GM18502 (cell line): ENCODE results near the gene RAPGEF4.
A peak's percentile ranks its signal among the peaks of the same experiment; 100 is the strongest.
"Not testable (repeated sequence)": the region's sequence is repeated elsewhere in the genome, so short reads cannot be mapped to it uniquely, and the experiment has no call there.

Experiments used
- ATAC-seq: cut with Tn5 transposase; IDR thresholded peaks from one replicate; pipeline ENCODE4 v1.9.1; 2021; ENCODE audit warnings: mild to moderate bottlenecking; ENCODE audit not compliant: unreplicated experiment, poor library complexity

The RAPGEF4 gene

DNA sequence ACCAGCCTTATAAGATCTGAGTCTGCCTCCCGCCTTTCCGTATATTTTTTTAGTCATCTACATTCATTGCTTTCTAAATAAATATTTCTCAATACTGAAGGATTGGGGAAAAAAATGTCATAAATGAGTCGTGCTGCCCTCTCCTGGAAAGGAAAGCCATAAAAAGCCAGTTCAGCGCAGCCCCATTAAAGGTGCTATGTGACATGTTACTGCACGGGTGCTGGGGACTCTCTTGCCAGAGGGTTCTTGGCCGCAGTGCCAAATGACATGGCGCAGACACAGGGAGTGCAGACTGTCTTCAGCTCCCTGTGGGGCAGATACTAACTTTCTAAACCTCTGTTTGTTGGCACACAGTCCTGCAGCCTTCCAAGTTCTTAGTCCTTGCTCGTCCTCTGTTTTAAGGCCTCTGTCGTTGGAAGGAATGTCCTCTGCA is 286.3 kb downstream of the RAPGEF4 start:
- no peak for ATAC-seq

DNA sequence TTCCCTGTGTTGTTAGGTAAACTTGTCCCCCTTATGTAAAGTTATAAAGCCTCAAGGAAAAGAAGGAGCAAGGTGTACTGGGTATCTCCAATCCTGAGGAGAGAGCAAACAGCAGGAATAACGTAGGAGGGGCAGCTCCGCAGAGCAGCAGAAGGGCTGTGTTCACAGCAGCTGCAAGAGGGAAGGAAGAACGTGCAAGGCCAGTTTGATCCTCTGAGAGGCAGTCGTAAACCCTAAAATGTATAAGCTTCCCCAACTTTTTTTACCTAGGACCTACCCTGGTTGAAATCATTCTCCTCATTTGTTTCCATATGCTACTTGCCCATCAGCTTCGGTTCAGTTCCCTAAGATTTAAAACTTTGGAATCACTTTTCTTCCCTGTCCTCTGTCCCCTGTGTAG is 288.1 kb downstream of the RAPGEF4 start:
- no peak for ATAC-seq

DNA sequence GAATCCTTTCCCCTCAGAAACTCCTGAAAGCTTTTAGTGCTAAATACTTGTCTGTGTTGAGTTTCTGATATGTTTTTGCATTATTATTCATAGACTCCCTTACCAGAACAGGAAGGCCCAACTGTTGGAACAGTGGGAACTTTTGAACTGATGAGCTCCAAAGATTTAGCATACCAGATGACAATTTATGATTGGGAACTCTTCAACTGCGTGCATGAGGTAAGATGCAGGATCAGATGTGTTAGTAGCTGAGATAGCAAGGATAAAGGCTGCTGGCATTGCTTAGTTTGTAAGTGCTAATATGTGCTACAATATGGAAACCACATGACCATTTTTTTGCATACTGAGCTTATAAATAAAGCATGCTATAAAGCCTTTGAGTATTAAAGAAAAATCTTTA is 290.8 kb downstream of the RAPGEF4 start:
- no peak for ATAC-seq

DNA sequence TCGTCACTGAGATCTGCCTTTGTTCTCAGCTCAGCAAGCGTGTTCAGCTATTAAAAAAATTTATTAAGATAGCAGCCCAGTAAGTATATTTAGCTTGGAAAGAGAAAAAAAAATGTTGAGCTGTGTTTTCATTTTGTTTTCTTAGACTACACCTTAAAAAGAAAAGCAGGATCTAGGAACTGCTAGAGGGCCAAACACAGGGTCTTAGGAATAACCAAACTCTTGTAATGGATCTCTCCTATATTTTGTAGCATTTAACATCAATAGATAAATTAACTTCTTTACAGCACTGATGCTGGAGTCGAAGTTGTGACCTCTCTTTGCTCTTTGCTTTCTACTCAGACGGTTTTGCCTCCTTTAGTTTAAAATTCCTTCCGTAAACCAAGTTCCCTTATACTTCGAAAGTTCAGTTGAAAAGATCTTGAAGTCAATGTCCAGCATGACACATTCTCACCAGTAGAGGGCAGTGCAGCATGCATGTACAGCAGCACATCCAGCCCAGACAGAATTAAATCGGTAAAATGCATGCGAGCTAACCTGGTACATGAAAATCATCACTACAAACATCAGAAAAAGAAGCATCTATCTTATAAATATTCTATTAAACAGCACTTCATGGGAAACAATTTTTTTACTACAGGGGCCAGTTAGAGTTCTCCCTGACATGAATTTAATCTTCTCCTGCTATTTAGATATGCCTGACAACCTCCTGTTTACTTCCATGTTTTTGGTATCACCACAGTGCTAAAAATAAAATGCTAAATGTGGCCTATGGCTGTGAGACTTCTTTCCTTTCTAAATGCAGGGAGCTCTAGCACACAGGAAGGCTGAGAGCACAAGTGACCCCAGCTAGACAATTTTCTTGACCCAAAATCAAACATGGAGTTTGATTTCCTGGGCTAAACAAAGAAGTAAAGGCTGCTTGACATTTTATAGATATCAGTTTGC is 291.8 kb downstream of the RAPGEF4 start:
- ATAC-seq: peak; percentile 56

DNA sequence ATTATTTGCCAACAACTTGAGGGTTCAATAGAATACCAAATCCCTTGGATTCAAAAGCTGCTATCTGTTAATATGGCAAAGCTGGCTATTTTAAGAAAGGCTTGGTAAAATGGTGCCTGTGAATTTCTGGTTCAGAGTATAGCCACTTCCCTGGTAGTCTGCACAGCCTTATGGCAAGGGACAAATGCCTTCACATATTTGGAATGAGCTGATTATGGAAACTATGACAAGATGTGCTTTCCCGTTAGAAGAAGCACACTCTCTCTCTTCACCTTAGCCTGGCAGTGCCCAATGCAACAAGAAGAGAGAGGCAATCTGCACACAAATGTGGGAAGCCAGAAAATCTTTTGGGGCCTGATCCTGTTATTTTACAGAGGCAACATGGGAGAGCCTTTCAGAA is 292.5 kb downstream of the RAPGEF4 start:
- no peak for ATAC-seq

DNA sequence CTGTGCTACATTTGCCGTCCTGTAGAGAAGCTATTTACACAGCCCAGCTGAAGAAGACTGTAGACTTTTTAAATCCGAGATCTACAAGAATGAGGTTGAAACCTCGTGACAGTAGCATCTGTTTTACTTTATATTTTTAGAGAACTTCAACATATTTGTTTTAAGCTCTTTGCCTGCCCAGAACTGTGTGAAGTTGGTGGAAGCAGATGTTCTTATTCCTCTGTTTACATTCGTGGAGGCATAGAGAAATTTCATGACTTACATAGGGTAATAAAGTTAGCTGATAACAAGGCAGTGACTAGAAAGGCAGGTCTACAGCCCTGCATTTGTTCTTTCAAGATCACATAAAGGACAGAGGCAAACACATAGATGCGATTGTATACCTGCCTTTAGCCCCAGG is 293.0 kb downstream of the RAPGEF4 start:
- ATAC-seq: no peak

DNA sequence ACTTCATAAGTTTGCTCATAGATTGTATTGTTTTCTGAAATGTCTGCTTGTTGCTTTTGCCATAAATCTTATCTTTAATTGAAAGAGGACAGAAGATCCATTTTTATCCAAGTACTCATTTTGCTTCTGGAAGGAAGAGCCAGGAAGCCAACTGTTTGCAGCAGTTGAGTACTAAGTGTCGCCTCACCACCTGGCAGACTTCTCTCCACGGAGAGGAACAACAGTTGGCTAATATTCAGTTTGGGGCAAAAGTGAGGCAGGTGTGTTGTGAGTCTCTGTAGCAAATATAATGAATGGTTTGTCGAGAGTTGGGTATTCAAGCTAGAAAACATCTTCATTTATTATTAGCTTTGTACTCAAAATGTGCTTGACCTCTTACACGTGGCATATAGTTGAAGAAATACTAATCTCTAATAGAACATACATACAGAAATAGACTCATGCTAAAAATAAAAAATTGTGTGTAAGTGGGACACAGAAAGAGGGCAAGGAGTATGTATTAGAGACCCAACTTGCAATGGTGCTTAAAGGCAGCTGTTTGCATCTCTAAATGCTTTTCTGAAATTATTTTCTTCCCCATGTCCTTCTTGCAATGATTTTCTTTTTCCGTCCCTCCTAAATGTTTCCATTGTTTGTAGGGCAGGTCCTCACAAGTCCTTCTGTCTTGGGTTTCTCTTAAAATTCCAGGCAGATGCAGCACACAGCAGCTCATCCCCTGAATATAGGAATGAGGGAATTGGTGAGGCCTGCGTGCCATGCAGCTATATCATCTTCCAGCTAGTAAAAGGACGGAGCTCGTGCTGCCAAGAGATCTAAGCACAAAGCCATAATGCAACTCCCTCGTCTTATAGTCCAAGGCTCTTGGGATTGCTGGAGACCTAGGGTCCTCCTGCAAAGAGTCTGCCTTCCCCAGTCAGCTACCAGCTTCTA is 295.2 kb downstream of the RAPGEF4 start:
- ATAC-seq: no peak

DNA sequence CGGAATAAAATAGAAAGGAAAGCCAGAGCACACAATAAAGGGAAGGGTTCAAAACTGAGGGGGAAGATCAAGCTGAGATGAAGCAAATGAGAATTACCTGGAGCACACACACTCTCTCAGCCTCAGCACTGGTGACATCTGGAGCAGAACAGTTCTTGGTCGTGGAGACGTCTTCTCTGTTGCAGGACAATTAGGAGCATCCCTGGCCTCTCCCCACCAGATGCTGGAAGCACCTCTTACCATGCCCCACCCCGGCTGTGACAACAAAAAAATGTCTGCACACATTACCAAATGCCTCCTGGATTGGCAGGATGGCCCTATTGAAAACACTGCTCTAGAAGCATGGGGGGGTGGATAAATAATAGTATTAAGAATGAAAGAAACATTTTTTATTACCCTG is 296.4 kb downstream of the RAPGEF4 start:
- ATAC-seq: no peak

DNA sequence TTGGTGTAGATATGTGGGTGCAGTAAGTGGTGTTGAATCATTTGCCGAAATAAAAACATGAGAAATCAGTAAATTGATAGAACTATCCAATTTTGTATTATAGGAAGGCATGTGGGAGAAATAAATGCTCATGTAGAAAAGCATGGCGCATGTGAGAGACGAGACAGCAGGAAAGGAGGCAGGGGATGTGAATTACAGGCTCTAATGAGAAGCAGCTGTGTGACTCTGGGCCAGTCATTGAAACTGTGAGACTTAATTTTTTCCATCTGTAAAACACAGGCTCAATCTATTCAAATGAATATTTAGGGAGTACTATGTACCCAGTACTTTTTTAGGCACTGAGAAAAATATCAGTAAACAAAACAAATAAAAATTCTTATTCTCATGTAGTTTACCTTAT is 297.4 kb downstream of the RAPGEF4 start:
- ATAC-seq: no peak

DNA sequence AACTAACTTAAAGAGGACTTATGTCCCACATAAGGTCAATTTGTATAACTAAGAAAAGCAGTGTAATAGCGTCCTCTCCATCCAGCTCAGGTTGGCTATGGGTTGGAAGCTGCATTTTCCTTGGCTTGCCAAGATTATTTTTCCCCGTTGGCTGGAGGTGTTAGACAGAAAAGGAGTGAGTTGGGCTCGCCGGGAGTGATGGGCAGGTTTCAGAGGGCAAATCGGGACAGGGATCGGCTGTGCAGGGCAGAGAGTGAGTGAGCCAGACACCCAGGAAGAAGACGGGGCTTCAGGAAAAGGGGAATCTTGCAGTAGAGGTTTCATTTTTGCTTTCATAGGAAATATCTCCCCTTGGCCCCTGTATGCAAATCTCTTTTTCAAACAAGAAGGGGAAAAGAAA is 298.5 kb downstream of the RAPGEF4 start:
- ATAC-seq: no peak

DNA sequence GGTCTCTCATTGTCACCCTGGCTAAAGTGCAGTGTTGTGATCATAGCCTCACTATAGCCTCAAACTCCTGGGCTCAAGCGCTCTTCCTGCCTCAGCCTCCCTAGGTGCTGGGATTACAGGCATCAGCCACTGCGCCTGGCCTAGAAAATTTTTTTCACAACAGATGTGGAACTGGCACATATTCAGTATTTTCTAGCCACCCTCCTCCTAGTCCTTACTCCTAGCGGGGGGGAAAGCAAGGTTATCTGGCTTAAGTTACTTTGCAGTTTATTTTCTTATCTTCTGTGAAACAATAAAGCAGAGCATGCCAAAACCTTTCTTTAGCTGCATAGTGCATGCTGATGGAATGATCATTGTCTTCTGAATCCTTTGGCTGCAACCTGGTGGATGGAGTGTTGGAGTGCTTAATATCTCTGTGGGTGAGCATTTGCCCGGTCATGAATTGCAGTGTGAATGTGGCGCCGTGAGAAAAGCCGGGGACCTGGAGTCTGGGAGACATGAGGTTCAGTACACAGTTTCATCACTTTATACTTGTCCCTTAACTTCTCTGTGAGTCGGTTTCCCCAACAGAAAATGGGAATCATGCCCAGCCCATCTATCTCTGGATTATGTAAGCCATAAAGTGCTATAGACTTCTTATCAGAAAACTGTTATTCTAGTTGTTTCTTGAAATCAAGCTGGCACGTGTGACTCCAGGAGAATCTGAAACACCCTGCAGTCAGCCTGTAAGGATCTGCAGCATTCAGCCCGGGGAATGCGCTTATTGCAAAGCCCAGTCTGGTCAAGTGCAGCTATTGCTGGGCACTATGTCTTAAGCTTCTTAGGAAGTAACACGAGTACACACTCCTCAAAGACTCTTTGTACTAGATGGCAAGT is 301.8 kb downstream of the RAPGEF4 start:
- ATAC-seq: no peak

DNA sequence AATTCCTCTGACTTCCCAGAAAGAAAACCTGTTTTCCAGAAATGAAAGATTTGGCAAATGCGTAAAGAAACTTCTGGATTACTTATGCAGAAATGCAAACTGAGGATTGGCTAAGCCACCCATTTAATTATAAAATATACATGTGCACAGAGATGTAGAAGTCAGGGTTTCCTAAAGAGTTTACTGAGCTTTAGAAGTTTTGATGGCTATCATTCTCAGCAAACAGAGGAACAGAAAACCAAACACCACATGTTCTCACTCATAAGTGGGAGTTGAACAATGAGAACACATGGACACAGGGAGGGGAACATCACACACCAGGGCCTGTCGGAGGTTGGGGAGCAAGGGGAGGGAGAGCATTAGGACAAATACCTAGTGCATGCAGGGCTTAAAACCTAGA is 302.6 kb downstream of the RAPGEF4 start:
- ATAC-seq: not testable (repeated sequence)

DNA sequence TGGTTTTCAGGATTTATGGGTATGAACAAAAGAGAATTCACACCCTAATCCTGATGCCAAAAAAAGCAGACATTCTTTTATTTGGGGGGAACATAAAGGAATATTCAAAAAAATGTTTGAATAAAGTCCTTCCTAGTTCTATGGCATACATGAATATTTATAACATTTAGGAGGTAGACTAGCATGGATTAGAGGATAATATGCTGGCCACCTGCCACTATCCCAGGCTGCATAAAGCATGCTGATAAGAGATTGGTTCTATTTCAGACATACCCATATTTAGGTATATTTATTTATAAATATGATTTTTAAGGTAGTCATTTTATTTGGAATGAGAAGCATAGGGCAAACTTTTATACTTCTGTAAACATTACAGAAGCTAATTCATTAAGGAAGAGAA is 305.1 kb downstream of the RAPGEF4 start:
- no peak for ATAC-seq

DNA sequence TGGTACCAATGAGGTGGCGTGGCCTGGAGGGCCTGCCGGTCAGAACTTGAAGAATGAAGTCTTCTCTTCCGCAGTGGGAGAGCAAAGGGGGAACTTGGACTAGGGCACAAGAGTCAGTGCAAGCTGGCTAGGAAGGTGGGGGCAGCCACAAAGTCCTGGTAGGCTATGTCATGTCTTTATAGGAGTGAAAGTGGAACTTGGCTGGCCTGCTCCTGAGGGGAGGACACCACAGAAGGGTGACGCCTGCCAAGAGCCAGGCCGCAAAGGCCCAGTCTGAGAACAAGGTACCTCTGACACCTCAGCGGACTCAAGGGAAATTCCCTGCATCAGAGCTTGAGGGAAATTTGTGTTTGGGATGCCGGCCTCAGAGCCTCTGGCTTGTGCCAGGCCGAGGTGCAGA is 307.8 kb downstream of the RAPGEF4 start:
- ATAC-seq: no peak

DNA sequence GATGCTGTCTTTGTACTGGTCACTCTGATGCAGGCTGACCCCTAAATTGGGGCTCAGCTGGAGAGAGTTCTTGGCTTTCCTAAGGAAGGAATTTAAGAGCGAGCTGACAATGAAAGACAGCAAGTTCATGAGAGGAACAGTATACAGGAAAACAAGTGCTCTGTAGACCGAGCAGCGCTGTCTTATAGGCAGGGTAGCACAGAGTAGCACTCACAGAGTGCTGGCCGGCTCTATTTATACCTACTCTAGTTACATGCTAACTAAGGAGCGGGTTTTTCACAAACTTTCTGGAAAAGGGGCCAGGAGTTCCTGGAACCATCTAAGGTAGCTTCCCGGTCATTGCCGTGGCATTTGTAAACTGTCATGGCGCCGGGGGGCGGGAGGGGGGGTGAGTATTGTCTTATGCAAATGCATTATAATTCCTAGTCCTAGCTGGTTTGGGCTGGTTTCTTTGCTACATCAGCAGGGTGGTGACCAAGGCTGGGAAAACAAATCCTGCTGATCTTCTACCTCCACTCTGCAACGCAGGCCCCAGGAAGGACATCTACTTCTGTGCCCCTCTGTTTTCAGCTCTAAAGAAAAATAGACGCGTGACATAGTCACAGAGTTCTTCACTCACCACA is 308.4 kb downstream of the RAPGEF4 start:
- no peak for ATAC-seq

DNA sequence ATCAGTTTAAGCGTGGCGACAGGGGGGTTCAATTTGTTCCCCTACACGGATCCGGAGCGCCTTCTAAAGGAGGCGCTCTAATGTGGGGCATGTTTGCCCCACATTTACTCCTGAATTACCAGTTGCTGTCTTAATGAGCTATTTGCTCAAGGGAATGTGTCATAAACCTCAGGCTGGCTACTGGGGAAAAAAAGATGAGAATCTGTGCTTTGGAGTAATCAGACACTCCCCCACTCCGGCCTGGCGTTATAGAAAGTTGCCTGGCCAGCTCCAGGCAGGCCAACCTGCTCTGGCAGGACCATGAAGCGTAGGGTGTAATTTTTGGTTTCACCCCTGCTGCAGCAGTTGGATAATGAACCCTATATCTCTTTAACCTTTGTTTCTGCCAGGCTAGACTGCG is 309.0 kb downstream of the RAPGEF4 start:
- ATAC-seq: no peak

DNA sequence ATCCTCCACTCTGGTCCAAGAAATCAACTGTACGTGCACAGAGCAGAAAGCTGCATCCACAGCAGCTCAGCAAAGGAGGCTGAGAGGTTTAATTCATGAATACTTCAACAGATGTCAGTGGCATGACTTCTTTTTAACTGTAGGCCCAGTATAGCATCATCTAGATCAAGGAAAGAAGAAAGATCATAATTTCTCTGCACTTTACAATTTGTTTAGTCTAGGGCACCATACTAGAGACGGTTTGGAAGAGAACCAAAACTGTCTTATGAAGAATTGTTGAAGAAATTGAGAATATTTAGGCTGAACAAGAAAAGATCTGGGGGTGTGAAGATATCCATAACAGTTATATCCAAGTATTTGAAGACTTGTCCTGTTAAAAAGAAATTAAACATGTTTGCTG is 309.5 kb downstream of the RAPGEF4 start:
- no peak for ATAC-seq

DNA sequence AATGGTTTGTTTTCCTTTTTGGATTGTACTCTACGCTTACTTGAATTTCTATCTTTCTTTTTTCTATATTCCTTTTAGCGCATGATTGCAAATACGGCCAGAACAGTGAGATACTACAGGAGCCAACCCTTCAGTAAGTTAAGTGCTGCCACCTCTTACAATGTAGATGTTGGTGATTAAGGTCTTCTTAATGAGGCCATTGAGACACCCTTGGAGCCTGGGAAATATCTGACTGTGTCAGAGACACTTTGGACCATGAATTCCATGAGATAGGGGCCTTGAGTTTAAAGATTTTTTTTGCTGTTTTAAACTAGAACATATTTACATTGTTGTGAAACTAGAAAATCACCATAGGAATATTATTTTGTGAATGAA is 312.9 kb downstream of the RAPGEF4 start:
- ATAC-seq: no peak

DNA sequence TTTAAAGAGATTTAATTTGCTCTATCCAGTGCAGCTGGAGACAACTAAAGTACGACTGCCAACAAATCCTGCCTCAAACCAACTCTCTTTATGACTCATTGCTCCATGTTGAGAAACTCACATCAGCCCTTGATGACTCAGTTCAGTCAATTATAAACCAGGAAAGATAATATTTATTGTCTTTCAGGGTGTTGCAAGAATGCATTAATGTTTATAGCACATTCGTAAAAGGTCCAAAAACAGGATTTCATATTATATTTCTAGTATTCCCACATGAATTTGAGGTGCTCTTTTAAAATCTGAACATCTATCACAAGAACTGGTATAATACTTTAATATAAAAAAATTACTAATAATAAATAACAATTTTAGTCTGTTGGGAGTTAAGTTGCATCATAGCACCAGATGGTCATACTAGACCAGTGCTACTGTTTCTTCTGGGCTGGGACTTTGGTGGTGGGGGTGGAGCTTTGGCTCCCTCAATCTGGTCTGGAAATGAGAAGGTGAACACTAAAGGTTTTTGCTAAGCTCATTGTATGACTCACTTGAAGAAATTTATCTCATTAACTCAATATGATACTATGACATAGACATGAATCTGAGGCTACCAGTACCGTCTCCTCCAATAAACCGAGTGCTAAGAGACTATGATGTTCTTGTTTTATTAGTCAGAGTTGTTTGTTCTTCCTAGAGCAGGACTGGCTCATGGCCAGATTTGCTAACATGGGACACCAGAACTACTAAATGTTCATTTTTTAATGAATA is 313.4 kb downstream of the RAPGEF4 start:
- peak; percentile 88 for ATAC-seq
